Measurements from ENCODE around the gene FZD8. TPM values are rescaled to one million over a fixed set of nuclear protein-coding genes. Genes with fewer than 3 reads are reported as not detected.

The FZD8 gene
- total RNA-seq, 4 donors from 2014 or later: 5.3 to 11.8 (median 8.7) TPM

- Histone ChIP-seq H3K4me3 (no peak overlapping the region), H3K4me1 (no peaks in the 10 kb centered on the region), H3K27me3 (peaks cover 6% of the 10 kb centered on the region), H3K36me3 (no peaks in the 10 kb centered on the region), H3K27ac (no peak overlapping the region), H3K9me3 (peaks cover 0 to 19% (median 0%) of the 10 kb centered on the region in 3 donors)
- ATAC-seq: no peak
- TF ChIP-seq EP300 (IDR thresholded peaks at IDR 0.05): no peak
- TF ChIP-seq CTCF (IDR thresholded peaks at IDR 0.05): no peak
- no peak for TF ChIP-seq POLR2A (IDR thresholded peaks at IDR 0.05)
- TF ChIP-seq POLR2AphosphoS5 (IDR thresholded peaks at IDR 0.05): no peak
- WGBS, 2 donors (ENCODE audit: low coverage in 1 of 2): 29% methylated on average over 3 of the region's 3 CpGs; no CpG with 5 or more reads in 1 of the 2 donors
Measured at GRCh38 chr10:35595106-35595505, 47.0 kb downstream of the FZD8 start.

GRCh38 chr10:35594115-35595079 is 47.7 kb downstream of the FZD8 start:
- peaks cover 0 to 19% (median 0%) of the 10 kb centered on the region in 3 donors for H3K9me3 ChIP-seq
- ATAC-seq: no peak
- no peaks in the 10 kb centered on the region for H3K4me1 ChIP-seq
- no peak overlapping the region for H3K27ac ChIP-seq
- TF ChIP-seq CTCF (IDR thresholded peaks at IDR 0.05): no peak
- no peak for TF ChIP-seq POLR2AphosphoS5 (IDR thresholded peaks at IDR 0.05)
- TF ChIP-seq EP300 (IDR thresholded peaks at IDR 0.05): no peak
- TF ChIP-seq POLR2A (IDR thresholded peaks at IDR 0.05): no peak
- peaks cover 6% of the 10 kb centered on the region for H3K27me3 ChIP-seq
- no peak overlapping the region for H3K4me3 ChIP-seq
- H3K36me3 ChIP-seq: no peaks in the 10 kb centered on the region
- 39 to 65% methylated on average over 7 to 10 of the region's 14 CpGs for WGBS, 2 donors (ENCODE audit: low coverage in 1 of 2)

- no peaks in the 10 kb centered on the region for H3K27me3 ChIP-seq
- 85% methylated on average over 2 to 4 of the region's 4 CpGs for WGBS, 2 donors (ENCODE audit: low coverage in 1 of 2)
- no peak for ATAC-seq
Measured at GRCh38 chr10:35592441-35592840, 49.7 kb downstream of the FZD8 start.

GRCh38 chr10:35588836-35589235 is 53.3 kb downstream of the FZD8 start:
- TF ChIP-seq CTCF (IDR thresholded peaks at IDR 0.05): no peak
- no peak for TF ChIP-seq POLR2A (IDR thresholded peaks at IDR 0.05)
- TF ChIP-seq POLR2AphosphoS5 (IDR thresholded peaks at IDR 0.05): no peak
- TF ChIP-seq EP300 (IDR thresholded peaks at IDR 0.05): no peak
- Histone ChIP-seq H3K27me3 (peaks cover 9% of the 10 kb centered on the region), H3K4me3 (no peak overlapping the region), H3K36me3 (no peaks in the 10 kb centered on the region), H3K9me3 (peaks cover 0 to 19% (median 0%) of the 10 kb centered on the region in 3 donors), H3K27ac (no peak overlapping the region), H3K4me1 (no peaks in the 10 kb centered on the region)
- ATAC-seq: no peak

More at GRCh38 chr10:35592441-35592840, 49.7 kb downstream of the FZD8 start:
- H3K9me3 ChIP-seq: peaks cover 0 to 19% (median 0%) of the 10 kb centered on the region in 3 donors
- H3K36me3 ChIP-seq: no peaks in the 10 kb centered on the region
- H3K4me1 ChIP-seq: no peaks in the 10 kb centered on the region
- no peak for TF ChIP-seq POLR2A (IDR thresholded peaks at IDR 0.05)
- TF ChIP-seq EP300 (IDR thresholded peaks at IDR 0.05): no peak
- no peak overlapping the region for H3K27ac ChIP-seq
- H3K4me3 ChIP-seq: no peak overlapping the region

Other genes starting within 250 kb of the FZD8 start
- gene GJD4, start 37.0 kb downstream of the FZD8 start, total RNA-seq: not detected

Data from gastroesophageal sphincter (tissue), 4 donors.